HepG2 (cell line): ENCODE data around the gene ATOH8. TPM values are rescaled to one million over a fixed set of nuclear protein-coding genes. Genes with fewer than 3 reads are reported as not detected.

Experiments used
- ATAC-seq: fragments of 200-7000 bp; cut with Tn5 transposase; 3 replicates; pipeline ENCODE4 v1.9.1; 2020; ENCODE audit warnings: mild to moderate bottlenecking, moderate library complexity
- BruUV-seq: library from RNA; stranded (reverse); fragments of 400-500 nt; replicated peaks from 2 replicates; lab custom pipeline; 2021; lab: Mats Ljungman, UMichigan
- CTCF ChIA-PET: fragments of 300-600 bp; formaldehyde crosslinking; extraction: SDS; loops from one replicate; lab custom pipeline; 2021; ENCODE audit warnings: low total read pairs, inconsistent platforms, low intra/inter-chr PET ratio; lab: Yijun Ruan, JAX
- POLR2A ChIA-PET: fragments of 350-600 bp; sonication (Branson Sonifier 250); formaldehyde crosslinking; loops from one replicate; lab custom pipeline; 2020; ENCODE audit warnings: antibody characterized with exemption, inconsistent platforms; lab: Yijun Ruan, JAX
- DNase-seq: peaks from one replicate; pipeline ENCODE4 v3.0.0-alpha.2; 2015; ENCODE audit warnings: low spot score
- FAIRE-seq: peaks from 3 replicates; lab custom pipeline; 2011; peaks lifted over from hg19 to GRCh38; lab: Jason Lieb, UNC
- H2AFZ ChIP-seq: one replicate; pipeline ENCODE4 v1.6.1; 2011; ENCODE audit warnings: low read length, inconsistent platforms
- H3K27ac ChIP-seq: fragments of 300-600 bp; 3 replicates; pipeline ENCODE4 v1.8.0; 2011; ENCODE audit warnings: mixed run types, mild to moderate bottlenecking, mixed read lengths, low read length, inconsistent platforms; ENCODE audit not compliant: insufficient read depth; ENCODE audit errors: extremely low read length
- H3K27me3 ChIP-seq, 2 experiments: fragments of 200-600 bp in 1 of 2; 2 replicates in 1 of 2; 3 replicates in 1 of 2; pipeline versions ENCODE4 v1.6.0 to v1.8.0; 2011; ENCODE audit warnings: low read length in 2 of 2, mild to moderate bottlenecking in 2 of 2, moderate library complexity in 2 of 2, inconsistent platforms in 1 of 2; ENCODE audit not compliant: insufficient read depth in 2 of 2, control insufficient read depth in 1 of 2
- H3K36me3 ChIP-seq, 2 experiments: fragments of 200-600 bp in 1 of 2; replicated peaks in 1 of 2; 2 replicates in 1 of 2; 3 replicates in 1 of 2; pipeline versions ENCODE4 v1.5.1 to v1.8.0; 2011; ENCODE audit warnings: low read length in 2 of 2, inconsistent platforms in 1 of 2; ENCODE audit not compliant: insufficient read depth in 2 of 2, control insufficient read depth in 1 of 2
- H3K4me1 ChIP-seq: 2 replicates; pipeline ENCODE4 v1.5.1; 2012; ENCODE audit warnings: low read length, inconsistent platforms; ENCODE audit not compliant: insufficient read depth
- H3K4me2 ChIP-seq: 2 replicates; pipeline ENCODE4 v1.6.0; 2011; ENCODE audit warnings: low read depth, low read length, inconsistent platforms
- H3K4me3 ChIP-seq, 3 experiments: fragments of 200-600 bp in 1 of 3; sonication (generic), shearing (Covaris generic) in 1 of 3; replicated peaks in 1 of 3; 2 replicates each; pipeline ENCODE4 v1.5.1; 2011 to 2016; ENCODE audit warnings: low read length in 3 of 3, inconsistent platforms in 2 of 3, low read depth in 2 of 3, mild to moderate bottlenecking in 2 of 3, control low read depth in 1 of 3, mixed read lengths in 1 of 3; ENCODE audit not compliant: insufficient read depth in 1 of 3
- H3K79me2 ChIP-seq: one replicate; pipeline ENCODE4 v1.6.1; 2011; ENCODE audit warnings: low read length, inconsistent platforms; ENCODE audit not compliant: insufficient read depth
- H3K9ac ChIP-seq: 2 replicates; pipeline ENCODE4 v1.6.0; 2011; ENCODE audit warnings: mild to moderate bottlenecking, low read depth, low read length, inconsistent platforms; ENCODE audit not compliant: insufficient read depth
- H3K9me3 ChIP-seq: 2 replicates; pipeline ENCODE4 v1.5.1; 2012; ENCODE audit warnings: mild to moderate bottlenecking, low read length
- H4K20me1 ChIP-seq: 2 replicates; pipeline ENCODE4 v1.6.0; 2011; ENCODE audit warnings: inconsistent platforms, mild to moderate bottlenecking, low read length, moderate library complexity; ENCODE audit not compliant: insufficient read depth
- GPN1 ChIP-seq: sonication (generic); formaldehyde crosslinking; IDR thresholded peaks from 2 replicates; pipeline ENCODE4 v1.5.1; 2020; ENCODE audit warnings: missing genetic modification reagents, borderline replicate concordance
- JARID2 ChIP-seq: sonication (generic); formaldehyde crosslinking; IDR thresholded peaks from 2 replicates; pipeline ENCODE4 v1.8.1; 2023; ENCODE audit warnings: missing genetic modification reagents, inconsistent platforms; ENCODE audit not compliant: insufficient replicate concordance
- MAZ ChIP-seq, 2 experiments: sonication (generic) in 1 of 2; formaldehyde crosslinking in 1 of 2; IDR thresholded peaks; 2 replicates each; pipeline versions ENCODE4 v1.5.0 to v1.6.1; 2012 to 2020; ENCODE audit warnings: low read depth in 2 of 2, mild to moderate bottlenecking in 2 of 2, borderline replicate concordance in 1 of 2, improper control_type of control experiment in 1 of 2, low read length in 1 of 2, missing genetic modification reagents in 1 of 2, moderate library complexity in 1 of 2
- PRMT3 ChIP-seq: sonication (generic); formaldehyde crosslinking; IDR thresholded peaks from 2 replicates; pipeline ENCODE4 v1.8.1; 2022; ENCODE audit warnings: low read depth, mild to moderate bottlenecking, moderate library complexity, missing genetic modification reagents, borderline replicate concordance
- RAD51 ChIP-seq: fragments of 450-650 bp; IDR thresholded peaks from 2 replicates; pipeline ENCODE4 v1.6.1; 2016; ENCODE audit warnings: borderline replicate concordance
- ZNF33A ChIP-seq: sonication (generic); formaldehyde crosslinking; IDR thresholded peaks from 2 replicates; pipeline ENCODE4 v1.5.1; 2020; ENCODE audit warnings: missing genetic modification reagents, mild to moderate bottlenecking, moderate library complexity, borderline replicate concordance
- ZNF607 ChIP-seq: sonication (generic); formaldehyde crosslinking; IDR thresholded peaks from 2 replicates; pipeline ENCODE4 v1.5.1; 2020; ENCODE audit warnings: missing genetic modification reagents, mild to moderate bottlenecking, borderline replicate concordance
- ZNF776 ChIP-seq: sonication (generic); formaldehyde crosslinking; IDR thresholded peaks from 2 replicates; pipeline ENCODE4 v1.4.0; 2020; ENCODE audit warnings: mild to moderate bottlenecking, missing genetic modification reagents
- ZNF790 ChIP-seq: sonication (generic); formaldehyde crosslinking; IDR thresholded peaks from 2 replicates; pipeline ENCODE4 v1.8.0; 2022; ENCODE audit warnings: missing genetic modification reagents, mild to moderate bottlenecking, borderline replicate concordance
- ZSCAN22 ChIP-seq: sonication (generic); formaldehyde crosslinking; IDR thresholded peaks from 2 replicates; pipeline ENCODE4 v1.4.0; 2020; ENCODE audit warnings: mild to moderate bottlenecking, missing genetic modification reagents
- WGBS: methylation state at CpG from one replicate; pipeline ENCODE4 v1.1.6; 2017; ENCODE audit warnings: low lambda C conversion rate; 5-methylcytosine and 5-hydroxymethylcytosine counted together
- in situ Hi-C: cut with HindIII; loops from 2 replicates; pipeline ENCODE4 v1.10.0; 2017; ENCODE audit warnings: low pct_unique_long_range_greater_than_20kb; ENCODE audit not compliant: extremely low pct_ligation_motif_present
- intact Hi-C: fragments of 100-400 bp; cut with micrococcal nuclease; formaldehyde crosslinking; loops from one replicate; pipeline ENCODE4 v1.10.0; 2022; ENCODE audit not compliant: unreplicated experiment
- polyA plus RNA-seq, 8 experiments: library from polyadenylated mRNA; depleted of rRNA in 3 of 8; stranded (reverse) in 7 of 8; unstranded in 1 of 8; fragments of >200 nt; fragmentation: Illumina TruSeq in 4 of 8; extraction: Trizol in 4 of 8; gene quantifications; 2 replicates each; pipeline versions ENCODE4 v1.2.1 to v1.2.3, GENCODE V29; 2011 to 2016; ENCODE audit warnings: low read depth in 4 of 8, missing spikeins in 1 of 8, mixed read lengths in 1 of 8; ENCODE audit not compliant: insufficient read depth in 1 of 8
- total RNA-seq, 5 experiments: library from RNA; depleted of rRNA; stranded (reverse); fragments of >200 nt; fragmentation: Illumina TruSeq; extraction: Trizol; gene quantifications; 2 replicates each; pipeline ENCODE4 v1.2.3, GENCODE V29; 2016; ENCODE audit warnings: low read depth in 1 of 5
- TF ChIP-seq, protein P1 (sequence below): sonication (generic); formaldehyde crosslinking; IDR thresholded peaks from 2 replicates; pipeline ENCODE4 v1.4.0; 2020; ENCODE audit warnings: mild to moderate bottlenecking, missing genetic modification reagents
- TF ChIP-seq, protein P2 (sequence below): sonication (generic); formaldehyde crosslinking; IDR thresholded peaks from 2 replicates; pipeline ENCODE4 v1.8.0; 2022; ENCODE audit warnings: missing genetic modification reagents, mild to moderate bottlenecking, moderate library complexity, borderline replicate concordance

ATOH8 gene
- total and polyA plus RNA-seq, 2 of the 13 experiments (the other 11 are each of a cell fraction or from before 2014, with no cell fraction given), result 0.13 to 0.61 TPM

DNA sequence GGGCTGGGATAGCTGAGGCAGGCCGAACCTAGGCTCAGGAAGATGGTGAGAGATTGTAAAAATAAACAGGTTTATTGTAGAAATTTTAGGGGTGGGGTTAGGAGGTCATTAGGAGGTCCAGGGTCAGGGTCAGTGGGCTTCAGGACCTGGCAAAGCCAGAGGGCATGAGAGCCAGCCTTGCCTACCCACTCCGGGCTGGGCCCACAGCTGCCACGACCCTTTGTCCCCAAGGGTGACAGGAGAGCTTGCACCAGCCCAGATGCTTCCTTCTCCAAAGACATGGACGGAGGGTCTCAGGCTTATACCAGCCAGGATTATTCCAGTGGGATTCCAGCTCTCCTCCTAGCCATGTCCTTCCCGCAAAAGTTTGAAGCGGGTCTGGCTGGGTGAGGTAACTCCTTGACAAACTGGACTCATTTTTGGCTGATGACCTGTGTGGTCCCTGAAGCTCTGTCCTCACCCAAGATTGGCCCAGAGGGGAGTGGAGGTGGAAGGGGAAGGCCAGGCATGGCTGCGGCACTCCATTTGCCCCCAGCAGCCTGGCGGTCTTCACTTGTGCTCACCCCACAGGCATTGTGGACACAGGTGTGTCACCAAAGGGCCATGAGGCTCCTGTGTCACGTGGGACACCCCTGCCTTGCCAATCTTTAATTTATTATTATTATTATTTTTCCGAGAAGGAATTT is 23.8 kb upstream of the ATOH8 start:
- intact Hi-C loops (loop anchor here (1.0 kb wide), 2 partner anchors 20 to 84 kb away; no protein-coding TSS in a partner anchor), in situ Hi-C loops (loop anchor here (5.0 to 10.0 kb wide), 2 partner anchors 82 to 345 kb away; no protein-coding TSS in a partner anchor)
- H2AFZ ChIP-seq, result no peak overlapping the region
- H3K4me3 ChIP-seq, result no peak overlapping the region
- no peaks in the 10 kb centered on the region for H3K36me3 ChIP-seq
- no peak for FAIRE-seq
- no peak overlapping the region for H3K27ac ChIP-seq
- H3K9me3 ChIP-seq, result no peaks in the 10 kb centered on the region
- no peaks in the 10 kb centered on the region for H3K79me2 ChIP-seq
- H3K4me2 ChIP-seq, result no peak overlapping the region
- ATAC-seq, result no peak
- DNase-seq, result no peak
- H3K27me3 ChIP-seq, result peaks cover 5 to 38% of the 10 kb centered on the region in 2 experiments
- H3K4me1 ChIP-seq, result peaks cover 16% of the 10 kb centered on the region; the same call in 1 of the 2 replicates
- WGBS, result 59% methylated on average over 9 of the region's 10 CpGs
- ChIA-PET POLR2A (no interaction called here), CTCF (interaction anchor here (1.3 to 6.8 kb wide), 6 partner anchors 19 to 350 kb away, joined by 3 to 106 read pairs (median 6); no protein-coding TSS in a partner anchor)
- H3K9ac ChIP-seq, result no peak overlapping the region
- BruUV-seq, result no TSS peak
- H4K20me1 ChIP-seq, result no peaks in the 10 kb centered on the region
- TF ChIP-seq, protein P1, sequence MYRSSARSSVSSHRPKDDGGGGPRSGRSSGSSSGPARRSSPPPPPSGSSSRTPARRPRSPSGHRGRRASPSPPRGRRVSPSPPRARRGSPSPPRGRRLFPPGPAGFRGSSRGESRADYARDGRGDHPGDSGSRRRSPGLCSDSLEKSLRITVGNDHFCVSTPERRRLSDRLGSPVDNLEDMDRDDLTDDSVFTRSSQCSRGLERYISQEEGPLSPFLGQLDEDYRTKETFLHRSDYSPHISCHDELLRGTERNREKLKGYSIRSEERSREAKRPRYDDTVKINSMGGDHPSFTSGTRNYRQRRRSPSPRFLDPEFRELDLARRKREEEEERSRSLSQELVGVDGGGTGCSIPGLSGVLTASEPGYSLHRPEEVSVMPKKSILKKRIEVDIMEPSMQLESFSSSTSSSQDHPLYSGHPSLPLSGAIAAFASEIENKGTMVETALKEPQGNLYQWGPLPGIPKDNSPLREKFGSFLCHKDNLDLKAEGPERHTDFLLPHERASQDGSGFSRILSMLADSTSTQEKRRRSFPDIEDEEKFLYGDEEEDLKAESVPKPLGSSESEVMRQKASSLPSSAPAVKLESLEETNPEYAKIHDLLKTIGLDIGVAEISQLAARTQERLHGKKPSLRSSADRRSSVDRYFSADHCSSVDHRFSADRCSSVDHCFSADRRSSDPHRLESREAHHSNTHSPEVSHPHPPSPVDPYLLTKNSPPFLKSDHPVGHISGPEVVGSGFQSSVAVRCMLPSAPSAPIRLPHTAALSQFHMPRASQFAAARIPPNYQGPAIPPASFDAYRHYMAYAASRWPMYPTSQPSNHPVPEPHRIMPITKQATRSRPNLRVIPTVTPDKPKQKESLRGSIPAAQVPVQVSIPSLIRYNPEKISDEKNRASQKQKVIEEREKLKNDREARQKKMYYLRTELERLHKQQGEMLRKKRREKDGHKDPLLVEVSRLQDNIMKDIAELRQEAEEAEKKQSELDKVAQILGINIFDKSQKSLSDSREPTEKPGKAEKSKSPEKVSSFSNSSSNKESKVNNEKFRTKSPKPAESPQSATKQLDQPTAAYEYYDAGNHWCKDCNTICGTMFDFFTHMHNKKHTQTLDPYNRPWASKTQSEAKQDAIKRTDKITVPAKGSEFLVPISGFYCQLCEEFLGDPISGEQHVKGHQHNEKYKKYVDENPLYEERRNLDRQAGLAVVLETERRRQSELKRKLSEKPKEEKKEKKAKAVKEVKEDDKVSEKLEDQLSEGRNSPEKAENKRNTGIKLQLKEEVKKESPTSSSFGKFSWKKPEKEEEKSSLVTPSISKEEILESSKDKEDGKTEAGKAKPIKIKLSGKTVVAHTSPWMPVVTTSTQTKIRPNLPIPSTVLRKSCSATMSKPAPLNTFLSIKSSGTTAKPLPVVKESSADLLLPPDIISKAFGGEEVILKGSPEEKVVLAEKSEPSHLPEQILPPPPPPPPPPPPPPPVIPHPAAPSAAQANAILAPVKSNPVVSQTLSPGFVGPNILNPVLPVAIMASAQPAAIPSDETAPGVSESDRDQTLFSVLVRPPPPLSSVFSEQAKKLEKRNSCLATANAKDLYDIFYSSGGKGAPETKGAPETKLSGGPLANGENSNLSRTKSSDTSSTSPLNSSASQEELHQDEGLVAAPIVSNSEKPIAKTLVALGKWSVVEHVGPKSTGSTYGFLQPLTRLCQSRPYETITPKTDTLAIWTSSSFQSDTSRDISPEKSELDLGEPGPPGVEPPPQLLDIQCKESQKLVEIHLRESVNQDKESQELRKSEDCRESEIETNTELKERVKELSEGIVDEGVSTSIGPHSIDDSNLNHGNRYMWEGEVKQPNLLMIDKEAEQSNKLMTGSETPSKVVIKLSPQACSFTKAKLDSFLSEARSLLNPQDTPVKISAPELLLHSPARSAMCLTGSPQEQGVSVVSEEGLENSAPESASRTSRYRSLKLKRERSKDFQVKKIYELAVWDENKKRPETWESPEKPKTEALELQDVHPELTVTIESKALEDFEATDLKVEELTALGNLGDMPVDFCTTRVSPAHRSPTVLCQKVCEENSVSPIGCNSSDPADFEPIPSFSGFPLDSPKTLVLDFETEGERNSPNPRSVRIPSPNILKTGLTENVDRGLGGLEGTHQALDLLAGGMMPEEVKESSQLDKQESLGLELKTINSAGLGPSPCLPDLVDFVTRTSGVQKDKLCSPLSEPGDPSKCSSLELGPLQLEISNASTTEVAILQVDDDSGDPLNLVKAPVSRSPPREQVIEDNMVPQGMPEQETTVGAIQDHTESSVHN (CRISPR knock-in tag), result no peak
- TF ChIP-seq ZNF790 (CRISPR knock-in tag), result no peak
- no peak for TF ChIP-seq ZSCAN22 (CRISPR knock-in tag)
- TF ChIP-seq, protein P2, sequence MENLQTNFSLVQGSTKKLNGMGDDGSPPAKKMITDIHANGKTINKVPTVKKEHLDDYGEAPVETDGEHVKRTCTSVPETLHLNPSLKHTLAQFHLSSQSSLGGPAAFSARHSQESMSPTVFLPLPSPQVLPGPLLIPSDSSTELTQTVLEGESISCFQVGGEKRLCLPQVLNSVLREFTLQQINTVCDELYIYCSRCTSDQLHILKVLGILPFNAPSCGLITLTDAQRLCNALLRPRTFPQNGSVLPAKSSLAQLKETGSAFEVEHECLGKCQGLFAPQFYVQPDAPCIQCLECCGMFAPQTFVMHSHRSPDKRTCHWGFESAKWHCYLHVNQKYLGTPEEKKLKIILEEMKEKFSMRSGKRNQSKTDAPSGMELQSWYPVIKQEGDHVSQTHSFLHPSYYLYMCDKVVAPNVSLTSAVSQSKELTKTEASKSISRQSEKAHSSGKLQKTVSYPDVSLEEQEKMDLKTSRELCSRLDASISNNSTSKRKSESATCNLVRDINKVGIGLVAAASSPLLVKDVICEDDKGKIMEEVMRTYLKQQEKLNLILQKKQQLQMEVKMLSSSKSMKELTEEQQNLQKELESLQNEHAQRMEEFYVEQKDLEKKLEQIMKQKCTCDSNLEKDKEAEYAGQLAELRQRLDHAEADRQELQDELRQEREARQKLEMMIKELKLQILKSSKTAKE (CRISPR knock-in tag), result no peak
- TF ChIP-seq PRMT3 (CRISPR knock-in tag), result no peak
- TF ChIP-seq MAZ (IDR thresholded peaks at IDR 0.05; ENCODE audit: borderline replicate concordance, low read depth, low read length), result no peak
- TF ChIP-seq MAZ (CRISPR knock-in tag; IDR thresholded peaks at IDR 0.05; ENCODE audit: low read depth), result no peak
- no peak for TF ChIP-seq ZNF33A
- no peak; the same call in 1 of the 2 replicates for TF ChIP-seq RAD51
- TF ChIP-seq GPN1, result no peak
- TF ChIP-seq ZNF776 (CRISPR knock-in tag), result no peak
- no peak for TF ChIP-seq ZNF607 (CRISPR knock-in tag)
- no peak for TF ChIP-seq JARID2 (CRISPR knock-in tag)
